Cerebellar cortex (tissue), 1 donor: ENCODE measurements around the gene UNC5C.

Experiments used
- DNase-seq: peaks from one replicate; pipeline ENCODE4 v3.0.0-alpha.2; 2015; ENCODE audit warnings: low spot score

Gene UNC5C

GRCh38 chr4:95522682-95523530 lies 25.9 kb downstream of the UNC5C start:
- no peak for DNase-seq

- no peak for DNase-seq
Measured at GRCh38 chr4:95517576-95518345, 31.0 kb downstream of the UNC5C start.

GRCh38 chr4:95516528-95517017 lies 32.2 kb downstream of the UNC5C start:
- DNase-seq, result peak; percentile 25

GRCh38 chr4:95515589-95515988 lies 33.2 kb downstream of the UNC5C start:
- DNase-seq, result no peak

- no peak for DNase-seq
Measured at GRCh38 chr4:95513022-95513421, 35.8 kb downstream of the UNC5C start.

GRCh38 chr4:95511477-95511876 lies 37.3 kb downstream of the UNC5C start:
- no peak for DNase-seq

GRCh38 chr4:95510877-95511276 lies 37.9 kb downstream of the UNC5C start:
- DNase-seq, result no peak

GRCh38 chr4:95510145-95510544 lies 38.6 kb downstream of the UNC5C start:
- DNase-seq, result peak; percentile 36

- DNase-seq, result no peak
Measured at GRCh38 chr4:95508421-95508820, 40.4 kb downstream of the UNC5C start.

GRCh38 chr4:95507561-95507960 lies 41.2 kb downstream of the UNC5C start:
- no peak for DNase-seq

- no peak for DNase-seq
Measured at GRCh38 chr4:95507147-95507546, 41.6 kb downstream of the UNC5C start.

- no peak for DNase-seq
Measured at GRCh38 chr4:95506264-95506663, 42.5 kb downstream of the UNC5C start.

- no peak for DNase-seq
Measured at GRCh38 chr4:95505799-95506198, 43.0 kb downstream of the UNC5C start.

- no peak for DNase-seq
Measured at GRCh38 chr4:95505151-95505550, 43.6 kb downstream of the UNC5C start.

- no peak for DNase-seq
Measured at GRCh38 chr4:95504501-95504900, 44.3 kb downstream of the UNC5C start.

GRCh38 chr4:95500361-95500760 lies 48.4 kb downstream of the UNC5C start:
- no peak for DNase-seq

- DNase-seq, result no peak
Measured at GRCh38 chr4:95499291-95499696, 49.5 kb downstream of the UNC5C start.

- DNase-seq, result no peak
Measured at GRCh38 chr4:95494186-95494585, 54.6 kb downstream of the UNC5C start.

GRCh38 chr4:95478679-95479078 lies 70.1 kb downstream of the UNC5C start:
- no peak for DNase-seq

GRCh38 chr4:95476121-95476520 lies 72.7 kb downstream of the UNC5C start:
- DNase-seq, result no peak

GRCh38 chr4:95472534-95472933 lies 76.2 kb downstream of the UNC5C start:
- no peak for DNase-seq

- no peak for DNase-seq
Measured at GRCh38 chr4:95470622-95471021, 78.2 kb downstream of the UNC5C start.

- no peak for DNase-seq
Measured at GRCh38 chr4:95469617-95470016, 79.2 kb downstream of the UNC5C start.
